HG03457 (cell line): ENCODE data around the gene ZNF626.
"Not testable (repeated sequence)": the region's sequence is repeated elsewhere in the genome, so short reads cannot be mapped to it uniquely, and the experiment has no call there.

Experiments
- ATAC-seq: cut with Tn5 transposase; IDR thresholded peaks from one replicate; pipeline ENCODE4 v1.9.1; 2021; ENCODE audit warnings: moderate number of reproducible peaks; ENCODE audit not compliant: unreplicated experiment

The ZNF626 gene

DNA sequence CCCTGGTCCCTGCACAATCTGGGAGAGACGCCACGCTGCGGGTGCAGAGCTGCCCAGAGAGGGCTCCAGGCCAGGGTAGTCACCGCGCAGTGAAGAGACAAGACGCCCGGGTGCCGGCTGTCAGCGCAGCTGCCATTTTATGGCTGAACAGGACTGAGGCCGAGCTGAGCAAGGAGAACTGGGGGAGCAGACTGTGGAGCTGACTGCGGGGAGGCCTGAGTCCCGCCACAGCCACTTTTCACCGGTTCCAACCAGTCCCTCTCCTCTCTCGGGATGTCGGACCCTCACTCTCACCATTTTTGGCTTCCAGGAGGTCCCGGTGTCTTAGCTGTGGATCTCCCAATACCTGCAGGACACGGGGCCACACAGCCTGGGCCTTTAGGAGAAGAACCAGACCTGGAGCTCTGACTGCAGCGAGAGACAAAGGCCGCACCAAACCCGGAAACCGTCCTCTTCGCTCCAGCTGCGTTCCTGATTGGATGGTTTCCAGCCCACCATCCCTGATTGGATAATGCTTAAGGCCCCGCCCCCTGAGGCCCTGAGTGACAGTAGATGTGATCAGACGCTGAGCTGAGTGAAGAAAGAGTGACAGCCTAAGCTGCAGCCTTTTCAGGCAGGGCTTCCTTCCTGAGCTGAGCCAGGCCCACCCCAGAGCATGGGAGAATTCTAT is at the start of gene ZNF626:
TSS of gene ZNF626 (minus strand) at position 422 of the 670 bp plus-strand sequence. CDS start at position 297, 125 bp downstream.
- peak; percentile 76 for ATAC-seq

DNA sequence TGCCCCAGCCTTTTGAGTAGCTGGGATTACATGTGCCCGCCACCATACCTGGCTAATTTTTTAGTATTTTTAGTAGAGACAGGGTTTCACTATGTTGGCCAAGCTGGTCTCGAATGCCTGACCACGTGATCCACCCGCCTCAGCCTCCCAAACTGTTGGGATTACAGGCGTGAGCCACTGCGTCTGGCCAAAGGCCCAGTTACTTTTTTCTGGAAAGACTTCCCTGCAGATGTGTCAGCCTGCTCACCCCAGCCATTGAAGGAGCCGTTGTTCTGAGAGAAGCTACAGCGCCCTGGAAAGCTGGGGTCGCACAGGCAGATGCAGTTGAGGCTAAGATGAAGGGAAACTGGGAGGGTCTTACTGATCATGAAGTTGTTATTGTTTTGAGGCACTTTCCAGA is 7.9 kb upstream of the ZNF626 start:
- ATAC-seq: no peak

DNA sequence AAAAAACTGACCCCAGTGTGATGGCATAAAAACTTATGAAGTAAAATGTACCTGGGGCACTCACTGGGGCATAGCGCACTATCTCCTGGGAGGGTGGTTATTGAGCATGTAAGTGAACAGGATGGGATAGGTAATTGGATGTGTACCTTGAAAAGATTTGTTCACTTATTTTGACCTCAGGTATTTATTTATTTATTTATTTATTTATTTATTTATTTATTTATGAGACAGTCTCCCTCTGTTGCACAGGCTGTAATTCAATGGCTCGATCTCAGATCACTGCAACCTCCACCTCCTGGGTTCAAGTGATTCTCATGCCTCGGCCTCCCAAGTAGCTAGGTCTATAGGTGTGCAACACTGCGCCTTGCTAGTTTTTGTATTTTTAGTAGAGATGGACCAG is 5.9 kb upstream of the ZNF626 start:
- ATAC-seq: no peak

DNA sequence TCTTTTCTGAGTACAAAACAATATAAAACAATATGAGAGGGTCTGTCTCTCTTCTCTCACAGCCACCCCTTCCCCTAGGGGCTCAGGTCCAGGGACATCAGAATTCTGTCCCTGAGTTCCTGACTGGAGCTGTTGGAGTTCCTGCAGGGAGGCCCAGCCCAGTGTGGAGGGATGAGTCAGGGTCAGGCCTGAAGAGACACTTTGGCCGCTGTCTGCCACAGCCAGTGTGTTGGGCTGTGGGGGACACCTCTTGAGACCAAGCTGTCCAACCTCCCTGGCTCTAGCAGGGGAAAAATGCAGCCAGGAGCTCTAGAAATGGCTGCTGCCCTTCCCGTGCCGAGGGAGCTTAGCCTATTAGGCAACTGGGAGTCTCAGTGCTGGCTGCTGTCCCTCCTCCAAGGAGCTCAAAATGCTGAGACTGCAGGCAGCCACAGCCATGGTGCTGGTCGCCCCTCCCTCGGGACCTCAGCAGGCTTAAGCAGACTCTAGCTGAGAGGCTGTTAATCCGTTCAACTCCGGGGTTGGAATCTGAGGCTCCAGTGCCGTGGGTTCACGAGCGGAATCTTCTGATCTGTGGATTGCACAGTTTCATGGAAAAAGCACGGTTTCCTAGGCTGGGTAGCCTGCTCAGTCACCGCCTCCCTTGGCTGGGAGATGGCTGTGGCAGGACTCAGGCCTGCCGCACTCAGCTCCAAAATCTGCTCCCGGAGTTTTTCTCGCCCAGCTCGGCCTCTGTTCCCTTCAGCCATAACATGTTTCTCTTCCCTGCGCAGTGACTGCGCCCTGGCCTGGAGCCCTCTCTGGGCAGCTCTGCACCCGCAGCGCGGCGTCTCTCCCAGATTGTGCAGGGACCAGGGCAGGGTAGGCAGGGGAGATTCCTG is 3.8 kb upstream of the ZNF626 start:
- no peak for ATAC-seq

DNA sequence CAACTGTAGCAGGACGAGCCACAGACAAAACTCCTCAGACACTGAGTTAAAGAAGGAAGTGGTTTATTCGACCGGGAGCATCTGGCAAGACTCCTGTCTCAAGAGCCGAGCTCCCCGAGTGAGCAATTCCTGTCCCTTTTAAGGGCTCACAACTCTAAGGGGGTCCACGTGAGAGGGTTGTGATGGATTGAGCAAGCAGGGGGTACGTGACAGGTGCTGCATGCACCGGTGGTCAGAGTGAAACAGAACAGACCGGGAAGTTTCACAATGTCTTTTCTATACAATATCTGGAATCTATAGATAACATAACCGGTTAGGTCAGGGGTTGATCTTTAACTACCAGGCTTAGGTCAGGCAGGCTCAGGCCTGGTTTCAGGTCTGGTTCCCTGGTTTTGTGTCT is 3.1 kb upstream of the ZNF626 start:
- ATAC-seq: not testable (repeated sequence)

DNA sequence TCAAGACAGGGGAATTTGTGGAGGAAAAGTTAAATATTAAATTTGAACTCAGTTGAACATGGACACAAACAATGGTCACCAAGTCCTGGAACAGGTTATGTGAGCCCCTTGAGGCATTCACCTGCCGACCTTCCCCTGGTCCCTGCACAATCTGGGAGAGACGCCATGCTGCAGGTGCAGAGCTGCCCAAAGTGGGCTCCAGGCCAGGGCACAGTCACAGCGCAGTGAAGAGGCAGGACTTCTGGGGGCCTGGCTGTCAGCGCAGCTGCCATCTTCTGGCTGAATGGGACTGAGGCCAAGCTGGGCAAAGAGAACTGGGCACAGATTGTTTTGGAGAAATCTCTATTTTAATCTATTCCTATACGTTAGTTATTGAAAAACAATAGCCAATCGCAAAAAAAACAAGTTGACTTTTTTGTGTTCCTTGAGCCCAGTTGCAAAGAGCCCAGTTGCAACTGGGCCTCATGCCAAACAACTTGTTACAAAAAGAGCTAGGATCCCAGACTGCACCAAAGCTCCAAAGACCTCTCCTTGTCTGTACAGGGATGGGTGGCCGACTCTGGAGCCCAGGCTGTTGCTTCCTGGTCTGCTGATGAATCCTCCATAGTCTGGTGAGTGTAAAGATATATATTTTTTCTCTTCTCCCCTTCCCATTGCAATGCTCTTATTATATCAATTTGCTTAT is 1.2 kb upstream of the ZNF626 start:
- ATAC-seq: no peak

DNA sequence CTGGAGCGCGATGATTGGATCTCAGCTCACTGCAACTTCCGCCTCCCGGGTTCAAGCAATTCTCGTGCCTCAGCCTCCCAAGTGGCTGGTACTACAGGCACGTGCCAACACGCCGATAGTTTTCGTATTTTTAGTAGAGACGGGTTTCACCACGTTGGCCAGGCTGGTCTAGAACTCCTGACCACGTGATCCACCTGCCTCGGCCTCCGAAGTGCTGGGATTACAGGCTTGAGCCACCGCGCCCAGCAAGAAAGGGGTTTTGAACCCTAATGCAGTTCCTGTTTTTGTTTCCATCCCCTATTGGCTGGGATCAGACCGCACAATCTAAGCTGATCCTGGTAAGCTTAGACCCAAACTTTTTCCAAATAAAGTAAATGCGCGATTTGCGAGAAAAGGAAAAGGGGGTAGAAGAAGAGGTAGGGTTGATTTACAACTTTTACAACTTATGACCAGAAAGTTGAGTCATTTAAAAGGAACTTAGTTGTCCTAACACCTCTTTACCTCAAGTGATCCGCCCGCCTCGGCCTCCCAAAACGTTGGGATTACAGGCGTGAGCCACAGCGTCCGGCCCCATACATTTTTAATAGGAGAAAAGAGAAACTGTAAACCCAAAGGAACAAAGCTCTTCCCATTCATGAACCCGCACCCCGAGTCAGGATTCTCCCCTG is 764 bp downstream of the ZNF626 start:
- ATAC-seq: no peak

DNA sequence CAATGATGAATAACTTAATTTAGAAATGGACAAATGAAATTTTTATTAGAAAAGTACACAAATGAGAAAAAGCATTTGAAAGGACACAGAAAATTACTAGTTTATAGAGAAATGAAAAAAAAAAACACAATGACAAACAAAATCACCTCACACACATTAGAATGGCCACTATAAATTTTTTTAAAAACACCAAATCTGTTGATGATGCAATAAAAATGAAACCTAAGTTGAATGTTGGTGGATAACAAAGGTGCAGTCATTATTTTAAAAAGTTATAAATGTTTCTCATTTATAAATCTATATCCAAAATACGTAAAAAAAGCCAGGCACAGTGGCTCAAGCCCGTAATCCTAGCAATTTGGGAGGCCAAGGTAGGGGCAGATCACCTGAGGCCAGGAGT is 20.8 kb downstream of the ZNF626 start:
- ATAC-seq: no peak

DNA sequence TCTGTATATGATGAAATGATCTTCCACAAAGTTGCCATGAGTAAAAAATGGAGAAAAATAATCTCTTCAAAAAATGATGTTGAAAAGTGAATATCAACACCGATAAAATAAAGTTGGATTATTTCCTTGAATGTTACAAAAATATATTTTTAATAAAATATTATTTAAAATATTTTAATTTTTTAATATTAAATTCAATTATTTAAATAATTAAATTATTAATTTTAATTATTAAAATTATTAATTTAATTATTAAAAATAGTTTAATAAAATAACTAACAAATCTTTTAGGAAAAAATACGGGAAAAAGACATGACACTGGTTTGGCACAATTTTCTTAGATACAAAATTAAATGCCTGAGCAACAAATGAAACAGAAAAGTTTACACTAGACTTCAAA is 21.3 kb downstream of the ZNF626 start:
- ATAC-seq: no peak

DNA sequence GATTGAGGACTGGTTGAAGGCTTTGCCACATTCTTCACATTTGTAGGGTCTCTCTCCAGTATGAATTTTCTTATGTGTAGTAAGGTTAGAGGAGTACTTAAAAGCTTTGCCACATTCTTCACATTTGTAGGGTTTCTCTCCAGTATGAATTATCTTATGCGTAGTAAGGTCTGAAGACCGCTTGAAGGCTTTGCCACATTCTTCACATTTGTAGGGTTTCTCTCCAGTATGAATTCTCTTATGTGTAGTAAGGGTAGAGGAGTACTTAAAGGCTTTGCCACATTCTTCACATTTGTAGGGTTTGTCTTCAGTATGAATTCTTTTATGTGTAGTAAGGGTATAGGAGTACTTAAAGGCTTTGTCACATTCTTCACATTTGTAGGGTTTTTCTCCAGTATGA is 36.8 kb downstream of the ZNF626 start:
- ATAC-seq: not testable (repeated sequence)

DNA sequence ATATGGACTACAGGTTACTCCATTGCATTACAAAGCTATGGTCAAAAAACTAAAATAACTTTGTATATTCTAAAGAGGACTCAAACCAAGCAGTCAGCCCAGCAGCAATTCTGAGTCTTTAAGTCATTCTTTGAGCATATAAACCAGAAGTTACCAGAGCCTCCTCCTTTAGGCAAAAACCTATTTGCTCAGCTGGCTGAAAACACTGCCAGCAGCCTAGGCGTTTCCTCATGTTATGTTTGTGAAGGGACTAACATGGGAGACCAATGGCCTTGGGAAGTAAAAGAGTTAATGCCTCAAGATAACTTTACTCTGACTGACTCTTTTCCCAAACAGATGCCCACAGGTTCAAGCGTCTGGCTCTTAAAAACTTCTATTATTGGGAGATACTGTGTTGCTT is 45.3 kb downstream of the ZNF626 start:
- ATAC-seq: no peak

DNA sequence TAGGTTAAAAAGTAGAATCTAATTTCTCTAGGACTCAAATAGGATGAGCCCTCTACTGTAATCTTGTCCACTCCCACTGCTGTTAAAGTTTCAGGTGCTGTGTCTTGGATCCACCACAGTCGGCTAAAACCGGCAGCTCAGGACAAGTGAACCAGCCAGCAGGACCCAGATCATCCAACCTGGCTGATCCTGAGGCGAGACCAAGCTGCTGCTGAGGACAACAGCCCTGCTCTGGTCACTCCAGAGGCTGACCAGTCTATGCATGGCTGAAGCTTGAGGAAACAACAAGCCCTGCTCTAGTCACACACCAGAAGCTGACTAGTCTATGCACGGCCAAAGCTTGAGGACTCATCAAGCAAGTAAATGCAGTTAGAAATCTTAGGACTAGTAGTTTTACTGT is 46.4 kb downstream of the ZNF626 start:
- ATAC-seq: not testable (repeated sequence)

DNA sequence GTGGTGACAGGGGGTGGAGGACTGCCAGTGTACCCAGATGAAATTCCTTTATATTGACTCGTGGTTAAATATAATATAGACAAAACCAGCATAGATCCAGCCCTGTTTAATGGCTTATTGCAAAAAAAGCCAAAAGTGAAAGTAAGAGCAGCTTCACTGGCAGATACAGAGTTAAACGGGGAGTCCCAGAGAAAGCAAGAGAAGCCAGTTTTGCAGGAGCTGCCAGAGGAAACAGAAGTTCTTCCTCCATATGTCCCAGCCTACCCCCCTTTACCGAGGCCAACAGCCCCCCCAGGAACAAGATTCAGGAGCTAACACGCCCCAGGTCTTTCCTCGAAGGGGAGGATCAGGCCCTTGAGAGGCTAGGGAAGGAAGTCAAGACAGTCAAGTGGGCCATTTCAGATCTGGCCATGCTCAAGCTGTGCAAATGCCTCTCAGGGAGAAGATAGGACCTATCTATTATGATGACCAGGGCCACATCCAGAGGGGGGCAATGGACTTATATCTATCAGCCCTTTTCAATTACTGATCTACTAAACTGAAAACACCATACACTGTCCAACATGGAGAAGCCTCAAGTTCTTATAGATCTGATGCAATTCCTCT is 48.6 kb downstream of the ZNF626 start:
- ATAC-seq: no peak

DNA sequence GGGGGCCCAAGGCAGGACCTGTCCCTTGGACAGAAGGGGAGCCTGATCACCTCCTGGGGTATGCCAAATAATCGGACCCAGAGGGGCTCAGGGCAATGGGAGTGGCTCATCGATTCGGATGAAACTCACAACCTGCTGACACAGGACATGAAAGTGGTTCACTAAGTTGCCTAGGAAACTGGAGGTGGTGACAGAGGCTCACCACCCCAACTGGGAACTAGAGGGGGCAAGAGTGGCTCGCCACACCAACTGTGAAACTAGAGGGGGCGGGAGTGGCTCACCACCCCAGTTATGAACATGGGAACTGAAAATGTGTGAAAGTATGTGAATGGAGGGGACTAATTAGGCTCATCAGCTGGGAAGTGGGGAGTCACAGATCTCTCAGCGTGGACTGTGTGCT is 49.5 kb downstream of the ZNF626 start:
- ATAC-seq: no peak

DNA sequence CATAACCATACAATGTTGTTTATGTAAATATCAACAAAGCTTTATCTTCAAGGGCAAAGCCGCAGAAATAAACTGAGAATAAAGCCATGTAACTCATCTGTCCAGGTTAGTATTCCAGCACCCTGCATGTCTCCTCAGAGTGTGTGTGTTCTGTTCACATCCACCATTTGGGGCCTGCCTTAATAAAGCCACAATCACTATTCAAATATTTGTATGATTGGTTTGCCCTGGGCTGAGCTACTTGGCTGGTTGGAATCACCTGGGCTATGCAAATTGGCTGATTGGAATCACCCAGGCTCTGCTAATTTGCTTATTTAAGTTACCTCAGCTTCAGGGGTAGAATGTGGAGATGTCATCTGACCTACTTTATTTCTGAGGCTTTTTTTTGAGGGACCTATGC is 53.4 kb downstream of the ZNF626 start:
- no peak for ATAC-seq
